Measurements from ENCODE around the gene CCDC70.

DNA sequence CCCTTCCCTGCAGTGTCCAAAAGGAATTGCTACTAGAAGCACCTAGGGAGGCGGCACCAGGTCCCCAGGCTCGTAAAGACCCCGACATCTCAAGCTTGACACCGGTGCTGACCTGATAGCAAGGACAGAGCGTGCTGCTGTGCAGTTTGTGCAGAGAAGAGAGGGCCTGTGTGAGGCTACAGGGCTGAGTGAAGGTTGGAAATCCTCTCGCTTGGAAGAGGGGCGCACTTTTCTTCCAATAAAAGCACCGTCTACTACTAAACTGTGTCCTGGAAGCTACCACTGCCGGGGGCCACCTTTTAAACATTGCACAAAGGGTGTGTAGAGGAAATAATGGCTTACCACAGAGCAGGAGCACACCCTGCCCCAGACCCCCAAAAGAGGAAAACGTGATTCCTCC lies 27.8 kb upstream of the CCDC70 start:
- TF ChIP-seq, protein P1, sequence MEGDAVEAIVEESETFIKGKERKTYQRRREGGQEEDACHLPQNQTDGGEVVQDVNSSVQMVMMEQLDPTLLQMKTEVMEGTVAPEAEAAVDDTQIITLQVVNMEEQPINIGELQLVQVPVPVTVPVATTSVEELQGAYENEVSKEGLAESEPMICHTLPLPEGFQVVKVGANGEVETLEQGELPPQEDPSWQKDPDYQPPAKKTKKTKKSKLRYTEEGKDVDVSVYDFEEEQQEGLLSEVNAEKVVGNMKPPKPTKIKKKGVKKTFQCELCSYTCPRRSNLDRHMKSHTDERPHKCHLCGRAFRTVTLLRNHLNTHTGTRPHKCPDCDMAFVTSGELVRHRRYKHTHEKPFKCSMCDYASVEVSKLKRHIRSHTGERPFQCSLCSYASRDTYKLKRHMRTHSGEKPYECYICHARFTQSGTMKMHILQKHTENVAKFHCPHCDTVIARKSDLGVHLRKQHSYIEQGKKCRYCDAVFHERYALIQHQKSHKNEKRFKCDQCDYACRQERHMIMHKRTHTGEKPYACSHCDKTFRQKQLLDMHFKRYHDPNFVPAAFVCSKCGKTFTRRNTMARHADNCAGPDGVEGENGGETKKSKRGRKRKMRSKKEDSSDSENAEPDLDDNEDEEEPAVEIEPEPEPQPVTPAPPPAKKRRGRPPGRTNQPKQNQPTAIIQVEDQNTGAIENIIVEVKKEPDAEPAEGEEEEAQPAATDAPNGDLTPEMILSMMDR (IDR thresholded peaks at IDR 0.05; ENCODE audit: low read depth, low read length, missing input control), result no peak
- TF ChIP-seq, protein P2, sequence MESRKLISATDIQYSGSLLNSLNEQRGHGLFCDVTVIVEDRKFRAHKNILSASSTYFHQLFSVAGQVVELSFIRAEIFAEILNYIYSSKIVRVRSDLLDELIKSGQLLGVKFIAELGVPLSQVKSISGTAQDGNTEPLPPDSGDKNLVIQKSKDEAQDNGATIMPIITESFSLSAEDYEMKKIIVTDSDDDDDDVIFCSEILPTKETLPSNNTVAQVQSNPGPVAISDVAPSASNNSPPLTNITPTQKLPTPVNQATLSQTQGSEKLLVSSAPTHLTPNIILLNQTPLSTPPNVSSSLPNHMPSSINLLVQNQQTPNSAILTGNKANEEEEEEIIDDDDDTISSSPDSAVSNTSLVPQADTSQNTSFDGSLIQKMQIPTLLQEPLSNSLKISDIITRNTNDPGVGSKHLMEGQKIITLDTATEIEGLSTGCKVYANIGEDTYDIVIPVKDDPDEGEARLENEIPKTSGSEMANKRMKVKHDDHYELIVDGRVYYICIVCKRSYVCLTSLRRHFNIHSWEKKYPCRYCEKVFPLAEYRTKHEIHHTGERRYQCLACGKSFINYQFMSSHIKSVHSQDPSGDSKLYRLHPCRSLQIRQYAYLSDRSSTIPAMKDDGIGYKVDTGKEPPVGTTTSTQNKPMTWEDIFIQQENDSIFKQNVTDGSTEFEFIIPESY (IDR thresholded peaks at IDR 0.05), result no peak
- no peak for TF ChIP-seq YY1 (IDR thresholded peaks at IDR 0.05)
- TF ChIP-seq RXRA (IDR thresholded peaks at IDR 0.05), result no peak
- TF ChIP-seq JUND (IDR thresholded peaks at IDR 0.05), result no peak
- no peak for TF ChIP-seq EGR1 (IDR thresholded peaks at IDR 0.05; ENCODE audit: low read depth in 2 of 2)
- TF ChIP-seq RAD21 (IDR thresholded peaks at IDR 0.05), result no peak
- no peak for TF ChIP-seq FOXA1 (IDR thresholded peaks at IDR 0.05)
- TF ChIP-seq, protein P3, sequence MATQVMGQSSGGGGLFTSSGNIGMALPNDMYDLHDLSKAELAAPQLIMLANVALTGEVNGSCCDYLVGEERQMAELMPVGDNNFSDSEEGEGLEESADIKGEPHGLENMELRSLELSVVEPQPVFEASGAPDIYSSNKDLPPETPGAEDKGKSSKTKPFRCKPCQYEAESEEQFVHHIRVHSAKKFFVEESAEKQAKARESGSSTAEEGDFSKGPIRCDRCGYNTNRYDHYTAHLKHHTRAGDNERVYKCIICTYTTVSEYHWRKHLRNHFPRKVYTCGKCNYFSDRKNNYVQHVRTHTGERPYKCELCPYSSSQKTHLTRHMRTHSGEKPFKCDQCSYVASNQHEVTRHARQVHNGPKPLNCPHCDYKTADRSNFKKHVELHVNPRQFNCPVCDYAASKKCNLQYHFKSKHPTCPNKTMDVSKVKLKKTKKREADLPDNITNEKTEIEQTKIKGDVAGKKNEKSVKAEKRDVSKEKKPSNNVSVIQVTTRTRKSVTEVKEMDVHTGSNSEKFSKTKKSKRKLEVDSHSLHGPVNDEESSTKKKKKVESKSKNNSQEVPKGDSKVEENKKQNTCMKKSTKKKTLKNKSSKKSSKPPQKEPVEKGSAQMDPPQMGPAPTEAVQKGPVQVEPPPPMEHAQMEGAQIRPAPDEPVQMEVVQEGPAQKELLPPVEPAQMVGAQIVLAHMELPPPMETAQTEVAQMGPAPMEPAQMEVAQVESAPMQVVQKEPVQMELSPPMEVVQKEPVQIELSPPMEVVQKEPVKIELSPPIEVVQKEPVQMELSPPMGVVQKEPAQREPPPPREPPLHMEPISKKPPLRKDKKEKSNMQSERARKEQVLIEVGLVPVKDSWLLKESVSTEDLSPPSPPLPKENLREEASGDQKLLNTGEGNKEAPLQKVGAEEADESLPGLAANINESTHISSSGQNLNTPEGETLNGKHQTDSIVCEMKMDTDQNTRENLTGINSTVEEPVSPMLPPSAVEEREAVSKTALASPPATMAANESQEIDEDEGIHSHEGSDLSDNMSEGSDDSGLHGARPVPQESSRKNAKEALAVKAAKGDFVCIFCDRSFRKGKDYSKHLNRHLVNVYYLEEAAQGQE (IDR thresholded peaks at IDR 0.05), result no peak

Data from liver (tissue), 3 donors.